ENCODE data around the gene SCAMP1. TPM values are rescaled to one million over a fixed set of nuclear protein-coding genes. Genes with fewer than 3 reads are reported as not detected.

SCAMP1 gene
- total and polyA plus RNA-seq, 2 of the 8 experiments (the other 6 are each of a cell fraction or from before 2014, with no cell fraction given) = 18.6 to 55.9 TPM

DNA sequence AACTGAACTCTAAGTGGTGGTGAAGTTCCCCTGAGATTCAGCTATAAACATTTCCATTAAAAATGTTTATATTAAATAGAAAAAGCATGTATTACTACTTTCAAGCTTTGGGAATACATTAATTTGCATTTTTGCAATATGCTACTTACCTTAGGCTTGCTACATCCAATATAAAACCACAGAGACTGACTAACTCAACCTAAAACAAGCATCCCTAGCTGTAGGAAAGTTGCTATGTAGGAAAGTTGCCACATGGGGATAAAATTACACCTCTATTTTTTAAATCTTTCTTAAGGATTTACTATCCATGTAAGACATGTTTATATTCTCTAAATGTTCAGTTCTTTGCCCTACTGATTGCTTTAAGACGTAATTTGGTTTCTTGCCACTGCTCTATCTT, 12.8 kb downstream of the SCAMP1 start:
- Histone ChIP-seq H2BK120ac (replicated peaks; ENCODE audit: low read depth, low read length) (no peak overlapping the region), H4K5ac (ENCODE audit: insufficient read length, low read depth, low read length) (no peak overlapping the region), H3K23ac (ENCODE audit: insufficient read length) (no peak overlapping the region), H3K14ac (ENCODE audit: insufficient read length) (no peak overlapping the region), H2BK15ac (ENCODE audit: low read length) (no peak overlapping the region), H4K8ac (ENCODE audit: extremely low read depth, insufficient read depth, low read length) (no peak overlapping the region), H2BK5ac (ENCODE audit: low read depth, low read length) (no peak overlapping the region), H3K4me1 (replicated peaks in 1 of 4; ENCODE audit: control insufficient read depth in 3 of 4, insufficient read depth in 4 of 4, low read length in 3 of 4) (no peaks in the 10 kb centered on the region; a peak in 1 of 7 replicates), H3K23me2 (ENCODE audit: low read depth, low read length) (no peaks in the 10 kb centered on the region), H2BK20ac (ENCODE audit: low read length) (no peak overlapping the region), H3K9me3 (ENCODE audit: insufficient read depth in 2 of 2, low read depth in 1 of 2, low read length in 1 of 2) (no peaks in the 10 kb centered on the region), H3K4me2 (ENCODE audit: insufficient read depth in 1 of 2, low read depth in 2 of 2, low read length in 2 of 2) (no peak overlapping the region), H3K4me3 (ENCODE audit: extremely low read depth in 1 of 4, insufficient read depth in 2 of 4, low read depth in 3 of 4, low read length in 4 of 4) (no peak overlapping the region), H2AK5ac (ENCODE audit: low read depth, low read length) (no peak overlapping the region), H3K27ac (ENCODE audit: low read depth, low read length) (no peak overlapping the region), H4K20me1 (replicated peaks in 1 of 2; ENCODE audit: control insufficient read depth in 1 of 2, insufficient read depth in 2 of 2, low read length in 2 of 2) (no peaks in the 10 kb centered on the region), H3K27me3 (replicated peaks in 1 of 4; ENCODE audit: control insufficient read depth in 3 of 4, extremely low read depth in 1 of 4, insufficient read depth in 3 of 4, low read length in 3 of 4) (no peaks in the 10 kb centered on the region), H3K4ac (replicated peaks; ENCODE audit: insufficient read length, low read depth, low read length) (no peak overlapping the region), H3K56ac (replicated peaks; ENCODE audit: insufficient read length, low read depth, low read length) (no peak overlapping the region), H3K79me2 (ENCODE audit: control insufficient read depth in 1 of 2, insufficient read depth in 2 of 2, low read length in 2 of 2) (peaks cover 3 to 57% of the 10 kb centered on the region in 2 experiments; a peak in 2 of 4 replicates), H2BK12ac (ENCODE audit: low read depth, low read length) (no peak overlapping the region), H2AFZ (ENCODE audit: low read length) (no peak overlapping the region), H3K36me3 (ENCODE audit: control insufficient read depth in 2 of 4, insufficient read depth in 4 of 4, low read length in 3 of 4) (no peaks in the 10 kb centered on the region), H3K9ac (replicated peaks in 1 of 4; ENCODE audit: extremely low read depth in 1 of 4, low read depth in 3 of 4, low read length in 3 of 4) (no peak overlapping the region), H3K79me1 (ENCODE audit: low read depth, low read length) (no peaks in the 10 kb centered on the region), H3K18ac (ENCODE audit: extremely low read depth, low read length) (no peak overlapping the region), H4K91ac (replicated peaks; ENCODE audit: insufficient read length, low read length) (no peak overlapping the region)
- ChIA-PET CTCF (ENCODE audit: partially characterized antibody) (interaction anchor here (0.8 kb wide), 1 partner anchor 13 kb away, joined by 3 read pairs; the partner anchor contains the start of gene SCAMP1), POLR2A (ENCODE audit: partially characterized antibody) (no interaction called here)
- no peak for FAIRE-seq
- DNase-seq (ENCODE audit: low read depth in 1 of 2, low spot score in 2 of 2) = no peak
- no peak for TF ChIP-seq GTF2F1 (IDR thresholded peaks at IDR 0.05; ENCODE audit: borderline replicate concordance, low read depth, low read length)
- no peak for TF ChIP-seq BCL11A (IDR thresholded peaks at IDR 0.05; ENCODE audit: low read depth in 2 of 2, low read length in 2 of 2)
- TF ChIP-seq SAP30 (IDR thresholded peaks at IDR 0.05; ENCODE audit: insufficient read depth, insufficient replicate concordance, low read length) = no peak
- no peak for TF ChIP-seq KDM5A (IDR thresholded peaks at IDR 0.05; ENCODE audit: low read length)
- TF ChIP-seq MAFK (IDR thresholded peaks at IDR 0.05; ENCODE audit: low read depth, low read length) = no peak
- no peak for TF ChIP-seq SRF (IDR thresholded peaks at IDR 0.05; ENCODE audit: low read depth, low read length)
- no peak for TF ChIP-seq KDM4A (IDR thresholded peaks at IDR 0.05; ENCODE audit: low read depth, low read length, severe bottlenecking)
- no peak for TF ChIP-seq GABPA (IDR thresholded peaks at IDR 0.05; ENCODE audit: borderline replicate concordance, insufficient read depth, low read length)
- TF ChIP-seq TCF12 (IDR thresholded peaks at IDR 0.05; ENCODE audit: low read depth, low read length) = no peak
- 93% methylated on average over 1 of the region's 1 CpG; no CpG with 5 or more reads in 1 of the 2 experiments for WGBS, 2 experiments (ENCODE audit: extremely low coverage in 1 of 2, insufficient coverage in 1 of 2, insufficient read length in 1 of 2, insufficient replicate concordance in 2 of 2, low coverage in 1 of 2, low lambda C conversion rate in 2 of 2, missing lambda C conversion rate in 1 of 2)
